ENCODE results near the gene SPP1.

- TF ChIP-seq POLR2AphosphoS5 (IDR thresholded peaks at IDR 0.05; ENCODE audit: borderline replicate concordance, low read depth, low read length) (no peak), EZH2 (IDR thresholded peaks at IDR 0.05) (no peak)
Observed at GRCh38 chr4:87966095-87966496, 9.4 kb upstream of the SPP1 start.

Data from SK-N-MC (cell line).